ENCODE measurements around the gene FIGN. TPM values are rescaled to one million over a fixed set of nuclear protein-coding genes. Genes with fewer than 3 reads are reported as not detected.

FIGN gene
- total and polyA plus RNA-seq, 2 of the 8 experiments (the other 6 are each of a cell fraction or from before 2014, with no cell fraction given): 5.0 to 22.8 TPM

- TF ChIP-seq HDAC2 (IDR thresholded peaks at IDR 0.05; ENCODE audit: borderline replicate concordance in 1 of 2, low read depth in 2 of 2, low read length in 2 of 2) (no peak), RXRA (IDR thresholded peaks at IDR 0.05; ENCODE audit: insufficient read depth, low read depth, low read length) (no peak), E2F6 (IDR thresholded peaks at IDR 0.05) (no peak), SP2 (IDR thresholded peaks at IDR 0.05; ENCODE audit: low read length) (no peak), KDM5A (IDR thresholded peaks at IDR 0.05; ENCODE audit: low read length) (no peak)
Observed at GRCh38 chr2:163673522-163673921, 62.3 kb downstream of the FIGN start (continued).

Data from H1 (cell line).